ENCODE data around the gene TP53AIP1. TPM values are rescaled to one million over a fixed set of nuclear protein-coding genes. Genes with fewer than 3 reads are reported as not detected.

Gene TP53AIP1
- total and polyA plus RNA-seq, 9 of the 15 experiments (the other 6 are each of a cell fraction or from before 2014, with no cell fraction given) = not detected

DNA sequence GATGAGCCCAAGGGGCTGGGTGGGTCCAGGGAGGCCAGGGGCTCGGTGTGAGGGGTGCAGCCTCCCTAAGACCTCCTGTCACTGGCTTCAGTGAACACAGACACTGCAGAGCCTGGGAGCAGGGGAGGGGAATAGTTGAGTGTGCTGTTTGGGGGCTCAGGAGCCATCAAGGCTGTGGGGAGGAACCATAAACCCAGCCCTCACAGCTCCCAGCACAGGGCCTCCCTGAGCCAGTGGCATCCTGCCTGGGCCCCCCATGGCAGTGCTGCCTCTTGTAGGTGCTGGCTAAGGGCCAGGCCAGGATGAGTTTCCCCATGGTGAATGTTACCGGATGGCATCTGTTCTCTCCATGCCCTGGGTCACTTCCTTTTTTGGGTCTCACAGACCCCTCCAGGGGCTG lies 26.0 kb downstream of the TP53AIP1 start:
- Histone ChIP-seq H3K4me1 (replicated peaks in 1 of 2; ENCODE audit: control insufficient read depth in 2 of 2, insufficient read depth in 2 of 2, low read length in 2 of 2) (no peaks in the 10 kb centered on the region), H3K27me3 (ENCODE audit: control insufficient read depth in 2 of 2, insufficient read depth in 2 of 2, low read length in 2 of 2) (peaks cover 0 to 16% of the 10 kb centered on the region in 2 experiments; a peak in 3 of 5 replicates), H2AFZ (ENCODE audit: low read depth, low read length) (no peak overlapping the region), H3K4me2 (ENCODE audit: insufficient read depth, low read length) (no peak overlapping the region), H3K9me1 (ENCODE audit: control insufficient read depth, insufficient read depth, low read length) (no peaks in the 10 kb centered on the region), H3K9ac (ENCODE audit: insufficient read depth in 1 of 2, low read depth in 2 of 2, low read length in 2 of 2) (no peak overlapping the region), H3K36me3 (ENCODE audit: control insufficient read depth, insufficient read depth, low read length) (no peaks in the 10 kb centered on the region), H4K20me1 (replicated peaks; ENCODE audit: control insufficient read depth, insufficient read depth, low read length) (no peaks in the 10 kb centered on the region), H3K79me2 (ENCODE audit: control insufficient read depth, insufficient read depth, low read length) (no peaks in the 10 kb centered on the region), H3K4me3 (no peak overlapping the region), H3K9me3 (replicated peaks; ENCODE audit: control insufficient read depth, insufficient read depth, low read depth, low read length) (no peaks in the 10 kb centered on the region), H3K27ac (ENCODE audit: extremely low read depth, low read depth, low read length) (no peak overlapping the region)
- in situ Hi-C loops (cut with MboI) = no loop called here
- ChIA-PET CTCF (ENCODE audit: low intra/inter-chr PET ratio) (no interaction called here), POLR2A (no interaction called here)
- WGBS (ENCODE audit: insufficient coverage, low coverage, missing lambda C conversion rate) = 0% methylated on average over 1 of the region's 2 CpGs
- no TSS peak for BruUV-seq (replicated peaks)
- intact Hi-C loops (cut with micrococcal nuclease) = no loop called here
- no peak for FAIRE-seq
- ATAC-seq = no peak
- no peak for DNase-seq (ENCODE audit: extremely low read depth in 1 of 4, low spot score in 3 of 4)
- TF ChIP-seq MTA2 (IDR thresholded peaks at IDR 0.05; ENCODE audit: low read depth) (no peak), MTA1 (IDR thresholded peaks at IDR 0.05; ENCODE audit: borderline replicate concordance) (no peak), ZNF695 (CRISPR knock-in tag; IDR thresholded peaks at IDR 0.05) (no peak), ZNF589 (CRISPR knock-in tag; IDR thresholded peaks at IDR 0.05; ENCODE audit: low read depth) (no peak), ZNF354B (CRISPR knock-in tag; IDR thresholded peaks at IDR 0.05) (no peak)
- TF ChIP-seq, protein P1, sequence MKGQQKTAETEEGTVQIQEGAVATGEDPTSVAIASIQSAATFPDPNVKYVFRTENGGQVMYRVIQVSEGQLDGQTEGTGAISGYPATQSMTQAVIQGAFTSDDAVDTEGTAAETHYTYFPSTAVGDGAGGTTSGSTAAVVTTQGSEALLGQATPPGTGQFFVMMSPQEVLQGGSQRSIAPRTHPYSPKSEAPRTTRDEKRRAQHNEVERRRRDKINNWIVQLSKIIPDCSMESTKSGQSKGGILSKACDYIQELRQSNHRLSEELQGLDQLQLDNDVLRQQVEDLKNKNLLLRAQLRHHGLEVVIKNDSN (CRISPR knock-in tag; IDR thresholded peaks at IDR 0.05) = no peak
- TF ChIP-seq, protein P2, sequence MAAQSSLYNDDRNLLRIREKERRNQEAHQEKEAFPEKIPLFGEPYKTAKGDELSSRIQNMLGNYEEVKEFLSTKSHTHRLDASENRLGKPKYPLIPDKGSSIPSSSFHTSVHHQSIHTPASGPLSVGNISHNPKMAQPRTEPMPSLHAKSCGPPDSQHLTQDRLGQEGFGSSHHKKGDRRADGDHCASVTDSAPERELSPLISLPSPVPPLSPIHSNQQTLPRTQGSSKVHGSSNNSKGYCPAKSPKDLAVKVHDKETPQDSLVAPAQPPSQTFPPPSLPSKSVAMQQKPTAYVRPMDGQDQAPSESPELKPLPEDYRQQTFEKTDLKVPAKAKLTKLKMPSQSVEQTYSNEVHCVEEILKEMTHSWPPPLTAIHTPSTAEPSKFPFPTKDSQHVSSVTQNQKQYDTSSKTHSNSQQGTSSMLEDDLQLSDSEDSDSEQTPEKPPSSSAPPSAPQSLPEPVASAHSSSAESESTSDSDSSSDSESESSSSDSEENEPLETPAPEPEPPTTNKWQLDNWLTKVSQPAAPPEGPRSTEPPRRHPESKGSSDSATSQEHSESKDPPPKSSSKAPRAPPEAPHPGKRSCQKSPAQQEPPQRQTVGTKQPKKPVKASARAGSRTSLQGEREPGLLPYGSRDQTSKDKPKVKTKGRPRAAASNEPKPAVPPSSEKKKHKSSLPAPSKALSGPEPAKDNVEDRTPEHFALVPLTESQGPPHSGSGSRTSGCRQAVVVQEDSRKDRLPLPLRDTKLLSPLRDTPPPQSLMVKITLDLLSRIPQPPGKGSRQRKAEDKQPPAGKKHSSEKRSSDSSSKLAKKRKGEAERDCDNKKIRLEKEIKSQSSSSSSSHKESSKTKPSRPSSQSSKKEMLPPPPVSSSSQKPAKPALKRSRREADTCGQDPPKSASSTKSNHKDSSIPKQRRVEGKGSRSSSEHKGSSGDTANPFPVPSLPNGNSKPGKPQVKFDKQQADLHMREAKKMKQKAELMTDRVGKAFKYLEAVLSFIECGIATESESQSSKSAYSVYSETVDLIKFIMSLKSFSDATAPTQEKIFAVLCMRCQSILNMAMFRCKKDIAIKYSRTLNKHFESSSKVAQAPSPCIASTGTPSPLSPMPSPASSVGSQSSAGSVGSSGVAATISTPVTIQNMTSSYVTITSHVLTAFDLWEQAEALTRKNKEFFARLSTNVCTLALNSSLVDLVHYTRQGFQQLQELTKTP (IDR thresholded peaks at IDR 0.05; ENCODE audit: low read depth in 1 of 2, partially characterized antibody in 2 of 2) = no peak
- TF ChIP-seq, protein P3, sequence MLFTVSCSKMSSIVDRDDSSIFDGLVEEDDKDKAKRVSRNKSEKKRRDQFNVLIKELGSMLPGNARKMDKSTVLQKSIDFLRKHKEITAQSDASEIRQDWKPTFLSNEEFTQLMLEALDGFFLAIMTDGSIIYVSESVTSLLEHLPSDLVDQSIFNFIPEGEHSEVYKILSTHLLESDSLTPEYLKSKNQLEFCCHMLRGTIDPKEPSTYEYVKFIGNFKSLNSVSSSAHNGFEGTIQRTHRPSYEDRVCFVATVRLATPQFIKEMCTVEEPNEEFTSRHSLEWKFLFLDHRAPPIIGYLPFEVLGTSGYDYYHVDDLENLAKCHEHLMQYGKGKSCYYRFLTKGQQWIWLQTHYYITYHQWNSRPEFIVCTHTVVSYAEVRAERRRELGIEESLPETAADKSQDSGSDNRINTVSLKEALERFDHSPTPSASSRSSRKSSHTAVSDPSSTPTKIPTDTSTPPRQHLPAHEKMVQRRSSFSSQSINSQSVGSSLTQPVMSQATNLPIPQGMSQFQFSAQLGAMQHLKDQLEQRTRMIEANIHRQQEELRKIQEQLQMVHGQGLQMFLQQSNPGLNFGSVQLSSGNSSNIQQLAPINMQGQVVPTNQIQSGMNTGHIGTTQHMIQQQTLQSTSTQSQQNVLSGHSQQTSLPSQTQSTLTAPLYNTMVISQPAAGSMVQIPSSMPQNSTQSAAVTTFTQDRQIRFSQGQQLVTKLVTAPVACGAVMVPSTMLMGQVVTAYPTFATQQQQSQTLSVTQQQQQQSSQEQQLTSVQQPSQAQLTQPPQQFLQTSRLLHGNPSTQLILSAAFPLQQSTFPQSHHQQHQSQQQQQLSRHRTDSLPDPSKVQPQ (CRISPR knock-in tag; IDR thresholded peaks at IDR 0.05; ENCODE audit: borderline replicate concordance) = no peak

Measured in K562 (cell line).